ENCODE data around the gene ALDH3A1. TPM values are rescaled to one million over a fixed set of nuclear protein-coding genes. Genes with fewer than 3 reads are reported as not detected.
A peak's percentile ranks its signal among the peaks of the same experiment; 100 is the strongest.

Gene ALDH3A1
- polyA plus RNA-seq, 2 of the 4 experiments (the other 2 are of a cell fraction), result 959 to 1,190 TPM

DNA sequence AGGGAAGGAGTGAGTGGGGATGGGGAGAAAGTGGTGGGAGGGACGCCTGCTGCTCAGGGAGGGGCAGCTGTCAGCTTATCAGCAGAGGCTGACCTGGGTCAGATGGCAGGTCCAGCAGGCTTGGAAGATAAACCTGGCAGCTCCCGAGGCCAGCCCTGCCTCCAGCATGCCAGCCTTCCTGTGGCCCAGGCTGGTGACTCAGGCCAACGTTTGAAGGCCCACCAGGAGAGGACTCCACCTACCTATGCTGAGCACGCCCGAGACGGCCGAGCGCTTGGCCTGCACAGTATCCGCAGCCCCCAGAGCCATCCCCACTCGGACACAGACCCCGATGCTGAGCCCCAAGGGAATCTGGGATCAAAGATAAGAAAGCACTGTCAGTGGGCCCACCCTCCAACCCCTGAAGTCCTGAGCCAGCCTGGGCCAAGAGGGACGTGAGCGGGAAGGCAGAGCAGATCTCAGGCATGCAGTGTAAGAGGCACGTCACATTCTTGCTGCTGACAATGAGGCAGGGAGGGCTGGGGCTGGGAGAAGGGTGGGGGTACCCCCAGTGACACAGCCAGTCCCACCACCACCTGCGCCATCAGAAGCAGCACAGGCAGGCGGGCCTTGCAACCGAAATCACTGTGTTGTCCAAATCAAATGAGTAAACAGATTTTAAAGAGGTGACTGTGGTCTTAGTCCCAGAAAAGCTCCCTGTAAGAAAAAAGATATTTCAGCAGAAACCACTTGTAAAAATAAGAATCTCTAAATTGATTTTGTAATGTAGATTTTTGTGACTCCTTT, 44.1 kb downstream of the ALDH3A1 start (continued):
- TF ChIP-seq, protein P1, sequence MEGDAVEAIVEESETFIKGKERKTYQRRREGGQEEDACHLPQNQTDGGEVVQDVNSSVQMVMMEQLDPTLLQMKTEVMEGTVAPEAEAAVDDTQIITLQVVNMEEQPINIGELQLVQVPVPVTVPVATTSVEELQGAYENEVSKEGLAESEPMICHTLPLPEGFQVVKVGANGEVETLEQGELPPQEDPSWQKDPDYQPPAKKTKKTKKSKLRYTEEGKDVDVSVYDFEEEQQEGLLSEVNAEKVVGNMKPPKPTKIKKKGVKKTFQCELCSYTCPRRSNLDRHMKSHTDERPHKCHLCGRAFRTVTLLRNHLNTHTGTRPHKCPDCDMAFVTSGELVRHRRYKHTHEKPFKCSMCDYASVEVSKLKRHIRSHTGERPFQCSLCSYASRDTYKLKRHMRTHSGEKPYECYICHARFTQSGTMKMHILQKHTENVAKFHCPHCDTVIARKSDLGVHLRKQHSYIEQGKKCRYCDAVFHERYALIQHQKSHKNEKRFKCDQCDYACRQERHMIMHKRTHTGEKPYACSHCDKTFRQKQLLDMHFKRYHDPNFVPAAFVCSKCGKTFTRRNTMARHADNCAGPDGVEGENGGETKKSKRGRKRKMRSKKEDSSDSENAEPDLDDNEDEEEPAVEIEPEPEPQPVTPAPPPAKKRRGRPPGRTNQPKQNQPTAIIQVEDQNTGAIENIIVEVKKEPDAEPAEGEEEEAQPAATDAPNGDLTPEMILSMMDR (IDR thresholded peaks at IDR 0.05), result no peak
- TF ChIP-seq NPAS2 (CRISPR knock-in tag; IDR thresholded peaks at IDR 0.05; ENCODE audit: borderline replicate concordance), result no peak

GRCh38 chr17:19703106-19703827, 44.8 kb downstream of the ALDH3A1 start:
- Histone ChIP-seq H3K4me2 (no peak overlapping the region), H3K4me1 (peaks cover 7% of the 10 kb centered on the region; the same call in 1 of the 3 replicates), H3K4me3 (no peak overlapping the region), H3K27ac (peak overlapping the region in 1 of 2 experiments; percentile 59; a peak in 3 of 6 replicates), H3K9me3 (no peaks in the 10 kb centered on the region)
- POLR2A ChIA-PET, result interaction anchor here (1.5 kb wide), 1 partner anchor 55 kb away, joined by 4 read pairs; the partner anchor contains the start of gene ALDH3A2
- no peak for TF ChIP-seq CHD4 (IDR thresholded peaks at IDR 0.05; ENCODE audit: borderline replicate concordance)
- TF ChIP-seq HOXA7 (CRISPR knock-in tag; IDR thresholded peaks at IDR 0.05), result no peak
- TF ChIP-seq MYC (IDR thresholded peaks at IDR 0.05; ENCODE audit: borderline replicate concordance, low read length), result no peak
- no peak for TF ChIP-seq POLR2A (IDR thresholded peaks at IDR 0.05; ENCODE audit: low read length)
- no peak for TF ChIP-seq NR3C1 (IDR thresholded peaks at IDR 0.05)
- no peak for TF ChIP-seq HOXB5 (CRISPR knock-in tag; IDR thresholded peaks at IDR 0.05)
- no peak for TF ChIP-seq JUNB (IDR thresholded peaks at IDR 0.05)
- TF ChIP-seq RAD21 (conservative IDR thresholded peaks at IDR 0.05 in 1 of 2, IDR thresholded peaks at IDR 0.05 in 1 of 2), result no peak
- FAIRE-seq, result no peak
- ATAC-seq, result peak in 1 of 2 experiments; percentile 7; a peak in 1 of 6 replicates
- CTCF ChIA-PET, result interaction anchor here (1.5 to 3.3 kb wide), 5 partner anchors 15 to 190 kb away, joined by 4 to 17 read pairs (median 6); no protein-coding TSS in a partner anchor
- WGBS (ENCODE audit: missing lambda C conversion rate), result 80% methylated on average over 10 of the region's 10 CpGs
- no peak for DNase-seq (ENCODE audit: low read depth in 1 of 2, low spot score in 1 of 2)

DNA sequence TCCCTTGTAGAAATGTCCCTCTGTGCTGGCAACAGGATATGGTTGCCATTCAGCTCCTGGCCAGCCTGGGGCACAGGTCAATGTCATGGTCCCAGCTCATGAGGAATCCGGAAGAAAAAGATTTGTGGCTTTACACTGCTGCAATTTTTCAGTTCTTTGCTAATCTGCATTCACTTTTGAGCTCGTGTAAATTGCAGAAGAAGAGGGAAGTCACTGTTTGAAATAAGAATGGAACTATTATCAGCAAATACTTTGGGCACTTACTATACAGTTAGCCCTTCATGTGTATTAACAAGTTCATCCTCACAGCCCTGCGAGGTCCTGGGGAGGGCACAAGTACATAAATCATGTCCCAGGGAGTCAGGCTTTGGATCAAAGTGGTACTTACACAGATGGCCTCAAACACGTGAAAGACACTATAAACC, 45.9 kb downstream of the ALDH3A1 start:
- H3K27ac ChIP-seq, result 0 out of 6 replicates have a peak overlapping the region, but pooled peaks of 1 of the 2 experiments have one; percentile 59
- 82% methylated on average over 4 of the region's 4 CpGs for WGBS (ENCODE audit: missing lambda C conversion rate)
- CTCF ChIA-PET, result interaction anchor here (0.9 to 3.3 kb wide), 7 partner anchors 14 to 65 kb away, joined by 3 to 17 read pairs (median 4); partner anchors contain the start of gene SLC47A2
- FAIRE-seq (no peak), DNase-seq (ENCODE audit: low read depth in 1 of 2, low spot score in 1 of 2) (no peak), ATAC-seq (no peak)
- TF ChIP-seq, protein P2, sequence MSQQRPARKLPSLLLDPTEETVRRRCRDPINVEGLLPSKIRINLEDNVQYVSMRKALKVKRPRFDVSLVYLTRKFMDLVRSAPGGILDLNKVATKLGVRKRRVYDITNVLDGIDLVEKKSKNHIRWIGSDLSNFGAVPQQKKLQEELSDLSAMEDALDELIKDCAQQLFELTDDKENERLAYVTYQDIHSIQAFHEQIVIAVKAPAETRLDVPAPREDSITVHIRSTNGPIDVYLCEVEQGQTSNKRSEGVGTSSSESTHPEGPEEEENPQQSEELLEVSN (IDR thresholded peaks at IDR 0.05; ENCODE audit: borderline replicate concordance, low read depth), result no peak
- TF ChIP-seq GATA3 (IDR thresholded peaks at IDR 0.05; ENCODE audit: borderline replicate concordance) (no peak), PHF8 (IDR thresholded peaks at IDR 0.05; ENCODE audit: borderline replicate concordance, low read depth) (no peak), CEBPB (IDR thresholded peaks at IDR 0.05) (no peak), HDAC2 (IDR thresholded peaks at IDR 0.05) (no peak), ESRRA (IDR thresholded peaks at IDR 0.05; ENCODE audit: borderline replicate concordance, low read length) (no peak), RNF2 (IDR thresholded peaks at IDR 0.05; ENCODE audit: borderline replicate concordance, low read depth) (no peak), USF2 (IDR thresholded peaks at IDR 0.05) (no peak), SREBF2 (IDR thresholded peaks at IDR 0.05) (no peak), HEYL (CRISPR knock-in tag; IDR thresholded peaks at IDR 0.05) (no peak), EHF (CRISPR knock-in tag; IDR thresholded peaks at IDR 0.05) (no peak), EHMT2 (IDR thresholded peaks at IDR 0.05; ENCODE audit: low read depth) (no peak), TFCP2L1 (CRISPR knock-in tag; IDR thresholded peaks at IDR 0.05) (no peak), KDM1A (IDR thresholded peaks at IDR 0.05; ENCODE audit: low read depth) (no peak), RAD21 (conservative IDR thresholded peaks at IDR 0.05 in 1 of 2, IDR thresholded peaks at IDR 0.05 in 1 of 2) (no peak), EP300 (IDR thresholded peaks at IDR 0.05) (no peak), KDM5A (IDR thresholded peaks at IDR 0.05) (no peak)
- peaks cover 7% of the 10 kb centered on the region; the same call in 1 of the 3 replicates for H3K4me1 ChIP-seq
- POLR2A ChIA-PET, result no interaction called here
- H3K4me2 ChIP-seq, result no peak overlapping the region
- H3K4me3 ChIP-seq, result no peak overlapping the region
- no peaks in the 10 kb centered on the region for H3K9me3 ChIP-seq

Data from A549 (cell line).